Esophagus squamous epithelium (tissue), 4 donors: Measurements from ENCODE around the gene KDF1.
A peak's percentile ranks its signal among the peaks of the same experiment; 100 is the strongest.

Source experiments
- CTCF ChIP-seq, 6 experiments: fragments of 450-650 bp in 4 of 6; fragments of 200-600 bp in 2 of 6; sonication (generic) in 2 of 6; IDR thresholded peaks; one replicate each; pipeline ENCODE4 v1.5.1; 2016 to 2019; ENCODE audit warnings: antibody characterized with exemption in 6 of 6, mild to moderate bottlenecking in 4 of 6, moderate library complexity in 4 of 6
- POLR2A ChIP-seq, 4 donors: fragments of 450-650 bp; IDR thresholded peaks; one replicate each; pipeline ENCODE4 v1.6.1; 2017; ENCODE audit warnings: antibody characterized with exemption in 4 of 4, mild to moderate bottlenecking in 4 of 4, moderate library complexity in 3 of 4

GRCh38 chr1:26960625-26960966 lies 328 bp upstream of the KDF1 start:
- TF ChIP-seq CTCF (IDR thresholded peaks at IDR 0.05) (peak in 1 of 6 experiments; percentile 1), POLR2A (IDR thresholded peaks at IDR 0.05) (no peak)
